ENCODE results near the gene ABCC2.

DNA sequence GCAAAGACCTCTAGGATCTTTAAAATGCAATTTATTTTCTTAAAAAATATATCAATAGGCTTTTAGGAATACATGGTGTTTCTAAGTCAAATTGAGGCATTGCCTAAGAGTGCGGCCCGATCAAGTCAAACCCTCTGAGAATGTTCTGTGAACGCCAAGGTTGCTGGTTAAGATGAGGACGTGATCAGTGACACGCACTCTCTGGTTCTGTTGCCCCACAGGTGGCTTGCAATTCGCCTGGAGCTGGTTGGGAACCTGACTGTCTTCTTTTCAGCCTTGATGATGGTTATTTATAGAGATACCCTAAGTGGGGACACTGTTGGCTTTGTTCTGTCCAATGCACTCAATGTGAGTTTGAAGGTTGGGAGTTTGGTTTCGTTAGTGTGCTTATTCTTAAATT, 59.3 kb downstream of the ABCC2 start:
- TF ChIP-seq, protein P1, sequence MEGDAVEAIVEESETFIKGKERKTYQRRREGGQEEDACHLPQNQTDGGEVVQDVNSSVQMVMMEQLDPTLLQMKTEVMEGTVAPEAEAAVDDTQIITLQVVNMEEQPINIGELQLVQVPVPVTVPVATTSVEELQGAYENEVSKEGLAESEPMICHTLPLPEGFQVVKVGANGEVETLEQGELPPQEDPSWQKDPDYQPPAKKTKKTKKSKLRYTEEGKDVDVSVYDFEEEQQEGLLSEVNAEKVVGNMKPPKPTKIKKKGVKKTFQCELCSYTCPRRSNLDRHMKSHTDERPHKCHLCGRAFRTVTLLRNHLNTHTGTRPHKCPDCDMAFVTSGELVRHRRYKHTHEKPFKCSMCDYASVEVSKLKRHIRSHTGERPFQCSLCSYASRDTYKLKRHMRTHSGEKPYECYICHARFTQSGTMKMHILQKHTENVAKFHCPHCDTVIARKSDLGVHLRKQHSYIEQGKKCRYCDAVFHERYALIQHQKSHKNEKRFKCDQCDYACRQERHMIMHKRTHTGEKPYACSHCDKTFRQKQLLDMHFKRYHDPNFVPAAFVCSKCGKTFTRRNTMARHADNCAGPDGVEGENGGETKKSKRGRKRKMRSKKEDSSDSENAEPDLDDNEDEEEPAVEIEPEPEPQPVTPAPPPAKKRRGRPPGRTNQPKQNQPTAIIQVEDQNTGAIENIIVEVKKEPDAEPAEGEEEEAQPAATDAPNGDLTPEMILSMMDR (IDR thresholded peaks at IDR 0.05), result no peak
- no peak for TF ChIP-seq POLR2A (IDR thresholded peaks at IDR 0.05)
